Type B pancreatic cell (in vitro differentiated cells): Measurements from ENCODE around the gene ATXN10. TPM values are rescaled to one million over a fixed set of nuclear protein-coding genes. Genes with fewer than 3 reads are reported as not detected.

ENCODE experiments used
- DNase-seq: peaks from one replicate; pipeline ENCODE4 v3.0.0; 2021; ENCODE audit warnings: mixed read lengths; ENCODE audit not compliant: unreplicated experiment; ENCODE audit errors: extremely low spot score
- H3K27ac Mint-ChIP-seq: 2 replicates; pipeline ENCODE4 v1.8.0; 2021; ENCODE audit warnings: mild to moderate bottlenecking, mixed read lengths
- H3K27me3 Mint-ChIP-seq: 2 replicates; pipeline ENCODE4 v1.8.0; 2021; ENCODE audit warnings: mixed read lengths
- H3K36me3 Mint-ChIP-seq: 2 replicates; pipeline ENCODE4 v1.8.0; 2021; ENCODE audit warnings: mixed read lengths
- H3K4me1 Mint-ChIP-seq: one replicate; pipeline ENCODE4 v1.8.0; 2021; ENCODE audit warnings: mixed read lengths; ENCODE audit not compliant: unreplicated experiment
- H3K4me3 Mint-ChIP-seq: 2 replicates; pipeline ENCODE4 v1.8.0; 2021; ENCODE audit warnings: mild to moderate bottlenecking, mixed read lengths
- H3K9me3 Mint-ChIP-seq: 2 replicates; pipeline ENCODE4 v1.8.0; 2021; ENCODE audit warnings: mixed read lengths
- CTCF ChIP-seq: fragments of 200-600 bp; sonication (generic); conservative IDR thresholded peaks from 2 replicates; pipeline ENCODE4 v1.5.0; 2021; ENCODE audit warnings: antibody characterized with exemption, mild to moderate bottlenecking
- total RNA-seq: library from RNA; stranded (reverse); gene quantifications from 2 replicates; pipeline ENCODE4 v1.2.1, GENCODE V29; 2021; ENCODE audit warnings: low replicate concordance

ATXN10 gene
- total RNA-seq, 1 donor from 2014 or later, result 182 TPM

GRCh38 chr22:45881524-45881875, 209.9 kb downstream of the ATXN10 start:
- H3K27ac Mint-ChIP-seq, result no peak overlapping the region
- H3K9me3 Mint-ChIP-seq, result no peaks in the 10 kb centered on the region
- no peaks in the 10 kb centered on the region for H3K36me3 Mint-ChIP-seq
- H3K27me3 Mint-ChIP-seq, result peaks cover 8% of the 10 kb centered on the region
- no peak overlapping the region for H3K4me3 Mint-ChIP-seq
- H3K4me1 Mint-ChIP-seq, result peaks cover 10% of the 10 kb centered on the region
- DNase-seq, result peak; percentile 54
- TF ChIP-seq CTCF, result no peak

- H3K36me3 Mint-ChIP-seq, result no peaks in the 10 kb centered on the region
- H3K27ac Mint-ChIP-seq, result no peak overlapping the region
- H3K4me1 Mint-ChIP-seq, result peaks cover 14% of the 10 kb centered on the region
Observed at GRCh38 chr22:45882881-45883810, 211.5 kb downstream of the ATXN10 start.

GRCh38 chr22:45883811-45884170, 212.2 kb downstream of the ATXN10 start:
- Mint-ChIP-seq H3K27me3 (peaks cover 5% of the 10 kb centered on the region), H3K27ac (no peak overlapping the region), H3K9me3 (no peaks in the 10 kb centered on the region), H3K4me1 (peaks cover 11% of the 10 kb centered on the region), H3K36me3 (no peaks in the 10 kb centered on the region), H3K4me3 (no peak overlapping the region)
- no peak for TF ChIP-seq CTCF
- peak; percentile 60 for DNase-seq

More at GRCh38 chr22:45882881-45883810, 211.5 kb downstream of the ATXN10 start:
- DNase-seq, result peak; percentile 65
- TF ChIP-seq CTCF, result no peak
- H3K9me3 Mint-ChIP-seq, result no peaks in the 10 kb centered on the region
- peaks cover 8% of the 10 kb centered on the region for H3K27me3 Mint-ChIP-seq
- no peak overlapping the region for H3K4me3 Mint-ChIP-seq

- no peak for TF ChIP-seq CTCF
- H3K27ac Mint-ChIP-seq, result no peak overlapping the region
- H3K4me3 Mint-ChIP-seq, result no peak overlapping the region
- no peaks in the 10 kb centered on the region for H3K9me3 Mint-ChIP-seq
- peaks cover 10% of the 10 kb centered on the region for H3K4me1 Mint-ChIP-seq
- DNase-seq, result peak; percentile 68
- peaks cover 5% of the 10 kb centered on the region for H3K27me3 Mint-ChIP-seq
- no peaks in the 10 kb centered on the region for H3K36me3 Mint-ChIP-seq
Observed at GRCh38 chr22:45884201-45885062, 212.8 kb downstream of the ATXN10 start.

- H3K4me1 Mint-ChIP-seq, result peaks cover 6% of the 10 kb centered on the region
- no peaks in the 10 kb centered on the region for H3K27me3 Mint-ChIP-seq
- no peak for TF ChIP-seq CTCF
- no peaks in the 10 kb centered on the region for H3K36me3 Mint-ChIP-seq
- H3K27ac Mint-ChIP-seq, result no peak overlapping the region
- peak; percentile 51 for DNase-seq
- H3K4me3 Mint-ChIP-seq, result no peak overlapping the region
- H3K9me3 Mint-ChIP-seq, result no peaks in the 10 kb centered on the region
Observed at GRCh38 chr22:45885171-45885840, 213.7 kb downstream of the ATXN10 start.
